ENCODE measurements around the gene CCDC146. TPM values are rescaled to one million over a fixed set of nuclear protein-coding genes. Genes with fewer than 3 reads are reported as not detected.

Gene CCDC146
- total RNA-seq, 1 experiment from 2014 or later = 1.1 TPM

DNA sequence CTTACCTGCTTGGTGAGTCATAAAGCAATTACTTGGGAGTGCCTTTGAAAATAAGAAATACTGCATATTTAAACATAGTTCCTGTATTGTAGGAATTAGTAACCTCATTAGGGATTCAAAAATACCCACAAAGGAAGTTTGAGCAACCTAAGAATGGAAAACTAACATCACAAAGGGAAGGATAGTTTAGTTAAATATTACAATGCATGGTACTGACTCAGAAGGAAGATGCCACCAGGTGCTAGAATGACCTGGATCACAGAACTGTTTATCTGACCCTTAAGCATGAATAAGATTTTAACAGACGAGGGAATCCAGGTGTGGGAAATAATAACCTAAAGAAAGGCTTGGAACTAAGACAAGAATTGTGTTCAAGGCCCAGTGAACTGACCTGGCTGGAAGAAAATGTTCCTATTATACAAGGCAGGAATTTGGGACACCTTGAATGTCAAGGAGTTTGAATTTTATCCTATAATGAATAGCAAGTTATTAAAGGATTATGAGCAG, 187.4 kb downstream of the CCDC146 start:
- Mint-ChIP-seq H3K4me1 (peaks cover 21% of the 10 kb centered on the region), H3K27ac (no peak overlapping the region), H3K4me3 (no peak overlapping the region), H3K9me3 (peaks cover 3% of the 10 kb centered on the region), H3K36me3 (no peaks in the 10 kb centered on the region), H3K27me3 (ENCODE audit: low read depth) (no peaks in the 10 kb centered on the region)
- TF ChIP-seq ZNF396 (CRISPR knock-in tag; IDR thresholded peaks at IDR 0.05; ENCODE audit: borderline replicate concordance) = no peak
- TF ChIP-seq, protein P1, sequence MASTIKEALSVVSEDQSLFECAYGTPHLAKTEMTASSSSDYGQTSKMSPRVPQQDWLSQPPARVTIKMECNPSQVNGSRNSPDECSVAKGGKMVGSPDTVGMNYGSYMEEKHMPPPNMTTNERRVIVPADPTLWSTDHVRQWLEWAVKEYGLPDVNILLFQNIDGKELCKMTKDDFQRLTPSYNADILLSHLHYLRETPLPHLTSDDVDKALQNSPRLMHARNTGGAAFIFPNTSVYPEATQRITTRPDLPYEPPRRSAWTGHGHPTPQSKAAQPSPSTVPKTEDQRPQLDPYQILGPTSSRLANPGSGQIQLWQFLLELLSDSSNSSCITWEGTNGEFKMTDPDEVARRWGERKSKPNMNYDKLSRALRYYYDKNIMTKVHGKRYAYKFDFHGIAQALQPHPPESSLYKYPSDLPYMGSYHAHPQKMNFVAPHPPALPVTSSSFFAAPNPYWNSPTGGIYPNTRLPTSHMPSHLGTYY (CRISPR knock-in tag; IDR thresholded peaks at IDR 0.05) = no peak
- TF ChIP-seq, protein P2, sequence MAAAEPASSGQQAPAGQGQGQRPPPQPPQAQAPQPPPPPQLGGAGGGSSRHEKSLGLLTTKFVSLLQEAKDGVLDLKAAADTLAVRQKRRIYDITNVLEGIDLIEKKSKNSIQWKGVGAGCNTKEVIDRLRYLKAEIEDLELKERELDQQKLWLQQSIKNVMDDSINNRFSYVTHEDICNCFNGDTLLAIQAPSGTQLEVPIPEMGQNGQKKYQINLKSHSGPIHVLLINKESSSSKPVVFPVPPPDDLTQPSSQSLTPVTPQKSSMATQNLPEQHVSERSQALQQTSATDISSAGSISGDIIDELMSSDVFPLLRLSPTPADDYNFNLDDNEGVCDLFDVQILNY (CRISPR knock-in tag; IDR thresholded peaks at IDR 0.05) = no peak
- TF ChIP-seq, protein P3, sequence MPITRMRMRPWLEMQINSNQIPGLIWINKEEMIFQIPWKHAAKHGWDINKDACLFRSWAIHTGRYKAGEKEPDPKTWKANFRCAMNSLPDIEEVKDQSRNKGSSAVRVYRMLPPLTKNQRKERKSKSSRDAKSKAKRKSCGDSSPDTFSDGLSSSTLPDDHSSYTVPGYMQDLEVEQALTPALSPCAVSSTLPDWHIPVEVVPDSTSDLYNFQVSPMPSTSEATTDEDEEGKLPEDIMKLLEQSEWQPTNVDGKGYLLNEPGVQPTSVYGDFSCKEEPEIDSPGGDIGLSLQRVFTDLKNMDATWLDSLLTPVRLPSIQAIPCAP (CRISPR knock-in tag; IDR thresholded peaks at IDR 0.05) = no peak
- no peak for TF ChIP-seq ELF4 (CRISPR knock-in tag; IDR thresholded peaks at IDR 0.05; ENCODE audit: low read depth)
- no peak for TF ChIP-seq NR2C2 (CRISPR knock-in tag; IDR thresholded peaks at IDR 0.05)
- TF ChIP-seq GRHL2 (CRISPR knock-in tag; IDR thresholded peaks at IDR 0.05; ENCODE audit: insufficient replicate concordance, severe bottlenecking) = no peak
- CTCF ChIA-PET = no interaction called here
- no peak for DNase-seq (ENCODE audit: low spot score)
- no peak for ATAC-seq
- POLR2A ChIA-PET = no interaction called here

DNA sequence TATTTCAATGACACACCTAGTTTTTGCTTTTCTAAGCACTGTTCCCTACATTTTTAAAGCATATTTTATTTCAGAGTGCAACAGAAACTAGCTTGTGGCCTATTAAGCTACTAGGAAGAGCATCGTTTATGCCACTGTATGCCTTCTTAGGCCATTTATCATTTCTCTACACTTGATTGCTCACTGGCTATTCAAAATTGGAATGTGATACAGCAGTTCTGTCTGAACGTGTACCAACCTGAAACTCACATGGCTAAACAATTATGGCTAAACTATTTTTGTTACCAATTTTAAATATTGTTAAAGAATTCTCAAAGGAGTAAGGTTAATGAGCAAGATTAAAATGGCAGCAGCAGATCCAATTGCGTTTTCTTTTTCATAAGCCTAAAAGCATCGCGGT, 188.6 kb downstream of the CCDC146 start:
- H3K27me3 Mint-ChIP-seq (ENCODE audit: low read depth) = no peaks in the 10 kb centered on the region
- no peak overlapping the region for H3K4me3 Mint-ChIP-seq

DNA sequence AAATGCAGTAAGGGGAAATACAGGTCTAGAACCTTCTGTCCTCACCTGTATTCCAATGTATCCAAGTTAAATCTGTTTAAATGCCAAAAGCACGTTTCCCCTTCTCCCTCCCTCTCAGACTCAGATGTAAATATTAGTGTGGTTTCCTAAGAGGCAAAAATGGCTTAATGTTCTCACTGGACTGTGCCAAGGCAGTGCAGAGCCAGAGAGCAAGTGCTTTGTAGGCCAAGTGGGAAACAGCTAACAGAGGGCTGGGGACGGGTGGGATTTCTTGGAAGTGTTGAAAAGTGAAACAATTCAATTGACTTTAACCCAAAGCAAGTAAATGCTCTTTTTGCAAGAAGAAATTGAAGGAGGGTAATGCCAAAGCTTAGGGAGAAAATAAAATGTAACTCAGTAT, 190.7 kb downstream of the CCDC146 start:
- no peak overlapping the region for H3K4me3 Mint-ChIP-seq
- no peaks in the 10 kb centered on the region for H3K27me3 Mint-ChIP-seq (ENCODE audit: low read depth)
- CTCF ChIA-PET = no interaction called here
- no peak for DNase-seq (ENCODE audit: low spot score)
- TF ChIP-seq ZNF396 (CRISPR knock-in tag; IDR thresholded peaks at IDR 0.05; ENCODE audit: borderline replicate concordance) (no peak), ELF4 (CRISPR knock-in tag; IDR thresholded peaks at IDR 0.05; ENCODE audit: low read depth) (no peak), ZNF232 (CRISPR knock-in tag; IDR thresholded peaks at IDR 0.05) (no peak), SMAD4 (CRISPR knock-in tag; IDR thresholded peaks at IDR 0.05) (no peak), GTF2I (CRISPR knock-in tag; conservative IDR thresholded peaks at IDR 0.05) (no peak), OVOL2 (CRISPR knock-in tag; IDR thresholded peaks at IDR 0.05; ENCODE audit: borderline replicate concordance) (no peak), PRRX2 (CRISPR knock-in tag; IDR thresholded peaks at IDR 0.05) (no peak), ZNF423 (CRISPR knock-in tag; IDR thresholded peaks at IDR 0.05) (no peak), TEAD4 (CRISPR knock-in tag; IDR thresholded peaks at IDR 0.05) (no peak), EMX1 (CRISPR knock-in tag; IDR thresholded peaks at IDR 0.05) (no peak)
- TF ChIP-seq, protein P4, sequence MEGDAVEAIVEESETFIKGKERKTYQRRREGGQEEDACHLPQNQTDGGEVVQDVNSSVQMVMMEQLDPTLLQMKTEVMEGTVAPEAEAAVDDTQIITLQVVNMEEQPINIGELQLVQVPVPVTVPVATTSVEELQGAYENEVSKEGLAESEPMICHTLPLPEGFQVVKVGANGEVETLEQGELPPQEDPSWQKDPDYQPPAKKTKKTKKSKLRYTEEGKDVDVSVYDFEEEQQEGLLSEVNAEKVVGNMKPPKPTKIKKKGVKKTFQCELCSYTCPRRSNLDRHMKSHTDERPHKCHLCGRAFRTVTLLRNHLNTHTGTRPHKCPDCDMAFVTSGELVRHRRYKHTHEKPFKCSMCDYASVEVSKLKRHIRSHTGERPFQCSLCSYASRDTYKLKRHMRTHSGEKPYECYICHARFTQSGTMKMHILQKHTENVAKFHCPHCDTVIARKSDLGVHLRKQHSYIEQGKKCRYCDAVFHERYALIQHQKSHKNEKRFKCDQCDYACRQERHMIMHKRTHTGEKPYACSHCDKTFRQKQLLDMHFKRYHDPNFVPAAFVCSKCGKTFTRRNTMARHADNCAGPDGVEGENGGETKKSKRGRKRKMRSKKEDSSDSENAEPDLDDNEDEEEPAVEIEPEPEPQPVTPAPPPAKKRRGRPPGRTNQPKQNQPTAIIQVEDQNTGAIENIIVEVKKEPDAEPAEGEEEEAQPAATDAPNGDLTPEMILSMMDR (IDR thresholded peaks at IDR 0.05) = no peak
- H3K27ac Mint-ChIP-seq = no peak overlapping the region
- H3K36me3 Mint-ChIP-seq = no peaks in the 10 kb centered on the region
- no peaks in the 10 kb centered on the region for H3K9me3 Mint-ChIP-seq
- POLR2A ChIA-PET = no interaction called here
- peaks cover 14% of the 10 kb centered on the region for H3K4me1 Mint-ChIP-seq
- no peak for ATAC-seq

More for the DNA sequence above, 188.6 kb downstream of the CCDC146 start:
- no peak for DNase-seq (ENCODE audit: low spot score)
- Mint-ChIP-seq H3K27ac (no peak overlapping the region), H3K36me3 (no peaks in the 10 kb centered on the region), H3K4me1 (peaks cover 21% of the 10 kb centered on the region), H3K9me3 (no peaks in the 10 kb centered on the region)
- CTCF ChIA-PET = no interaction called here
- ATAC-seq = no peak
- POLR2A ChIA-PET = no interaction called here
- no peak for TF ChIP-seq CREB1 (CRISPR knock-in tag; IDR thresholded peaks at IDR 0.05)
- no peak for TF ChIP-seq KAT7 (CRISPR knock-in tag; IDR thresholded peaks at IDR 0.05; ENCODE audit: borderline replicate concordance)
- TF ChIP-seq, protein P5, sequence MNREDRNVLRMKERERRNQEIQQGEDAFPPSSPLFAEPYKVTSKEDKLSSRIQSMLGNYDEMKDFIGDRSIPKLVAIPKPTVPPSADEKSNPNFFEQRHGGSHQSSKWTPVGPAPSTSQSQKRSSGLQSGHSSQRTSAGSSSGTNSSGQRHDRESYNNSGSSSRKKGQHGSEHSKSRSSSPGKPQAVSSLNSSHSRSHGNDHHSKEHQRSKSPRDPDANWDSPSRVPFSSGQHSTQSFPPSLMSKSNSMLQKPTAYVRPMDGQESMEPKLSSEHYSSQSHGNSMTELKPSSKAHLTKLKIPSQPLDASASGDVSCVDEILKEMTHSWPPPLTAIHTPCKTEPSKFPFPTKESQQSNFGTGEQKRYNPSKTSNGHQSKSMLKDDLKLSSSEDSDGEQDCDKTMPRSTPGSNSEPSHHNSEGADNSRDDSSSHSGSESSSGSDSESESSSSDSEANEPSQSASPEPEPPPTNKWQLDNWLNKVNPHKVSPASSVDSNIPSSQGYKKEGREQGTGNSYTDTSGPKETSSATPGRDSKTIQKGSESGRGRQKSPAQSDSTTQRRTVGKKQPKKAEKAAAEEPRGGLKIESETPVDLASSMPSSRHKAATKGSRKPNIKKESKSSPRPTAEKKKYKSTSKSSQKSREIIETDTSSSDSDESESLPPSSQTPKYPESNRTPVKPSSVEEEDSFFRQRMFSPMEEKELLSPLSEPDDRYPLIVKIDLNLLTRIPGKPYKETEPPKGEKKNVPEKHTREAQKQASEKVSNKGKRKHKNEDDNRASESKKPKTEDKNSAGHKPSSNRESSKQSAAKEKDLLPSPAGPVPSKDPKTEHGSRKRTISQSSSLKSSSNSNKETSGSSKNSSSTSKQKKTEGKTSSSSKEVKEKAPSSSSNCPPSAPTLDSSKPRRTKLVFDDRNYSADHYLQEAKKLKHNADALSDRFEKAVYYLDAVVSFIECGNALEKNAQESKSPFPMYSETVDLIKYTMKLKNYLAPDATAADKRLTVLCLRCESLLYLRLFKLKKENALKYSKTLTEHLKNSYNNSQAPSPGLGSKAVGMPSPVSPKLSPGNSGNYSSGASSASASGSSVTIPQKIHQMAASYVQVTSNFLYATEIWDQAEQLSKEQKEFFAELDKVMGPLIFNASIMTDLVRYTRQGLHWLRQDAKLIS (CRISPR knock-in tag; IDR thresholded peaks at IDR 0.05; ENCODE audit: borderline replicate concordance) = no peak
- TF ChIP-seq SMAD3 (CRISPR knock-in tag; IDR thresholded peaks at IDR 0.05; ENCODE audit: borderline replicate concordance) = no peak

Data from WTC11 (cell line).